CD14-positive monocyte (primary cell): Measurements from ENCODE around the gene RHOBTB1. TPM values are rescaled to one million over a fixed set of nuclear protein-coding genes. Genes with fewer than 3 reads are reported as not detected.
"Not testable (repeated sequence)": the region's sequence is repeated elsewhere in the genome, so short reads cannot be mapped to it uniquely, and the experiment has no call there.

ENCODE experiments used
- DNase-seq, 3 donors: peaks; one replicate each; pipeline ENCODE4 v3.0.0-alpha.2; 2011 to 2022
- H2AFZ ChIP-seq: 2 replicates; pipeline ENCODE4 v1.6.0; 2012; ENCODE audit warnings: mild to moderate bottlenecking, low read depth, low read length, inconsistent platforms; ENCODE audit not compliant: insufficient read depth, poor library complexity, severe bottlenecking
- H3K27ac ChIP-seq, 2 donors: 1 replicate in 1 of 2; 2 replicates in 1 of 2; pipeline ENCODE4 v1.5.1; 2012 to 2013; ENCODE audit warnings: low read length in 2 of 2, control low read depth in 1 of 2, inconsistent platforms in 1 of 2, low read depth in 1 of 2, mild to moderate bottlenecking in 1 of 2
- H3K27me3 ChIP-seq, 2 donors: one replicate each; pipeline versions ENCODE4 v1.6.0 to v1.6.1; 2011 to 2013; ENCODE audit warnings: low read length in 2 of 2; ENCODE audit not compliant: control insufficient read depth in 2 of 2, insufficient read depth in 2 of 2
- H3K36me3 ChIP-seq, 2 donors: replicated peaks in 1 of 2; 1 replicate in 1 of 2; 2 replicates in 1 of 2; pipeline versions ENCODE4 v1.5.1 to v1.6.1; 2012 to 2013; ENCODE audit warnings: low read length in 2 of 2, control low read depth in 1 of 2, inconsistent platforms in 1 of 2, mild to moderate bottlenecking in 1 of 2; ENCODE audit not compliant: insufficient read depth in 2 of 2, control insufficient read depth in 1 of 2
- H3K4me1 ChIP-seq, 2 donors: 1 replicate in 1 of 2; 2 replicates in 1 of 2; pipeline versions ENCODE4 v1.5.1 to v1.6.1; 2012 to 2013; ENCODE audit warnings: low read length in 2 of 2, control low read depth in 1 of 2, inconsistent platforms in 1 of 2, mild to moderate bottlenecking in 1 of 2, moderate library complexity in 1 of 2; ENCODE audit not compliant: insufficient read depth in 2 of 2, control insufficient read depth in 1 of 2
- H3K4me2 ChIP-seq: replicated peaks from 2 replicates; pipeline ENCODE3; 2012; ENCODE audit warnings: low read length, moderate library complexity, mild to moderate bottlenecking; ENCODE audit not compliant: poor library complexity, severe bottlenecking; ENCODE audit errors: extremely low read depth
- H3K4me3 ChIP-seq, 3 experiments: fragments of 200-600 bp in 1 of 3; sonication (generic) in 1 of 3; replicated peaks in 1 of 3; 1 replicate in 2 of 3; 2 replicates in 1 of 3; pipeline ENCODE4 v1.5.1; 2011 to 2013; ENCODE audit warnings: low read length in 3 of 3, mild to moderate bottlenecking in 3 of 3, control low read depth in 2 of 3, low read depth in 2 of 3, inconsistent platforms in 1 of 3, moderate library complexity in 1 of 3
- H3K79me2 ChIP-seq: 2 replicates; pipeline ENCODE4 v1.6.0; 2012; ENCODE audit warnings: mild to moderate bottlenecking, control low read depth, inconsistent platforms, low read length, moderate library complexity; ENCODE audit not compliant: insufficient read depth
- H3K9ac ChIP-seq: 2 replicates; pipeline ENCODE4 v1.6.0; 2017; ENCODE audit warnings: low read length, mild to moderate bottlenecking; ENCODE audit not compliant: insufficient read depth, poor library complexity, severe bottlenecking
- H3K9me3 ChIP-seq, 2 donors: replicated peaks in 1 of 2; 1 replicate in 1 of 2; 2 replicates in 1 of 2; pipeline versions ENCODE4 v1.5.1 to v1.6.1; 2012 to 2013; ENCODE audit warnings: low read length in 2 of 2, control low read depth in 1 of 2; ENCODE audit not compliant: control insufficient read depth in 1 of 2, insufficient read depth in 1 of 2
- H4K20me1 ChIP-seq: 2 replicates; pipeline ENCODE4 v1.6.0; 2012; ENCODE audit warnings: mild to moderate bottlenecking, low read length, control low read depth, moderate library complexity; ENCODE audit not compliant: insufficient read depth
- H3K27ac Mint-ChIP-seq, 7 donors: one replicate each; pipeline ENCODE4 v1.8.0; 2020; ENCODE audit warnings: mild to moderate bottlenecking in 7 of 7, mixed read lengths in 7 of 7, moderate library complexity in 6 of 7, inconsistent platforms in 2 of 7
- H3K27me3 Mint-ChIP-seq, 3 donors: one replicate each; pipeline ENCODE4 v1.8.0; 2021 to 2022; ENCODE audit warnings: low read depth in 3 of 3, mild to moderate bottlenecking in 3 of 3, mixed read lengths in 3 of 3, moderate library complexity in 3 of 3, inconsistent platforms in 1 of 3
- H3K36me3 Mint-ChIP-seq, 2 donors: one replicate each; pipeline ENCODE4 v1.8.0; 2020; ENCODE audit warnings: mixed read lengths in 2 of 2, inconsistent platforms in 1 of 2, mild to moderate bottlenecking in 1 of 2
- H3K4me1 Mint-ChIP-seq: one replicate; pipeline ENCODE4 v1.8.0; 2020; ENCODE audit warnings: mild to moderate bottlenecking, mixed read lengths
- H3K4me3 Mint-ChIP-seq, 2 donors: one replicate each; pipeline ENCODE4 v1.8.0; 2020; ENCODE audit warnings: mild to moderate bottlenecking in 2 of 2, mixed read lengths in 2 of 2, moderate library complexity in 1 of 2
- H3K9me3 Mint-ChIP-seq, 7 donors: one replicate each; pipeline ENCODE4 v1.8.0; 2020 to 2022; ENCODE audit warnings: mixed read lengths in 7 of 7, mild to moderate bottlenecking in 6 of 7, moderate library complexity in 6 of 7, inconsistent platforms in 2 of 7
- CTCF ChIP-seq: fragments of 200-600 bp; IDR thresholded peaks from one replicate; pipeline ENCODE4 v1.8.0; 2022; ENCODE audit warnings: antibody characterized with exemption, mild to moderate bottlenecking
- WGBS: methylation state at CpG from one replicate; pipeline ENCODE4 v1.1.5; 2013; ENCODE audit warnings: missing lambda C conversion rate; ENCODE audit not compliant: insufficient coverage; 5-methylcytosine and 5-hydroxymethylcytosine counted together
- intact Hi-C, 2 donors: fragments of 100-400 bp; cut with micrococcal nuclease; formaldehyde crosslinking; loops; one replicate each; pipeline versions ENCODE4 v1.15.0 to v1.15.1; 2023
- polyA plus RNA-seq, 3 donors: library from polyadenylated mRNA; depleted of rRNA in 1 of 3; unstranded in 2 of 3; stranded (reverse) in 1 of 3; fragments of 300-500 nt in 2 of 3; fragments of >200 nt in 1 of 3; fragmentation: Illumina TruSeq in 2 of 3; gene quantifications; 1 replicate in 2 of 3; 2 replicates in 1 of 3; pipeline ENCODE4 v1.2.3, GENCODE V29; 2012 to 2021

The RHOBTB1 gene
- polyA plus RNA-seq, 3 donors: 0.41 to 0.96 (median 0.62) TPM

GRCh38 chr10:60835049-60835448 is 108.9 kb downstream of the RHOBTB1 start:
- Mint-ChIP-seq H3K27me3 (peaks cover 0 to 1% (median 0%) of the 10 kb centered on the region in 3 donors), H3K27ac (no peak overlapping the region), H3K4me3 (no peak overlapping the region), H3K9me3 (peaks cover 0 to 3% (median 0%) of the 10 kb centered on the region in 7 donors), H3K36me3 (no peaks in the 10 kb centered on the region), H3K4me1 (no peaks in the 10 kb centered on the region)
- TF ChIP-seq CTCF: no peak
- Histone ChIP-seq H3K4me3 (no peak overlapping the region), H3K27ac (no peak overlapping the region), H3K9ac (no peak overlapping the region), H3K9me3 (no peaks in the 10 kb centered on the region), H4K20me1 (no peaks in the 10 kb centered on the region), H3K4me1 (no peaks in the 10 kb centered on the region), H3K79me2 (no peaks in the 10 kb centered on the region), H3K36me3 (no peaks in the 10 kb centered on the region), H3K4me2 (no peak overlapping the region), H2AFZ (no peak overlapping the region), H3K27me3 (no peaks in the 10 kb centered on the region)
- 100% methylated on average over 1 of the region's 2 CpGs for WGBS
- no peak for DNase-seq
- intact Hi-C loops: no loop called here

- H2AFZ ChIP-seq: no peak overlapping the region
- no peaks in the 10 kb centered on the region for H3K79me2 ChIP-seq
- Mint-ChIP-seq H3K4me1 (no peaks in the 10 kb centered on the region), H3K27ac (no peak overlapping the region), H3K27me3 (peaks cover 0 to 1% (median 0%) of the 10 kb centered on the region in 3 donors), H3K9me3 (peaks cover 0 to 3% (median 0%) of the 10 kb centered on the region in 7 donors), H3K4me3 (no peak overlapping the region), H3K36me3 (no peaks in the 10 kb centered on the region)
- intact Hi-C loops: no loop called here
- no peaks in the 10 kb centered on the region for H3K4me1 ChIP-seq
- no peak for DNase-seq
- no peak for TF ChIP-seq CTCF
- H3K4me3 ChIP-seq: no peak overlapping the region
- H3K36me3 ChIP-seq: no peaks in the 10 kb centered on the region
- H4K20me1 ChIP-seq: no peaks in the 10 kb centered on the region
- H3K27me3 ChIP-seq: no peaks in the 10 kb centered on the region
- no peak overlapping the region for H3K27ac ChIP-seq
- H3K9ac ChIP-seq: no peak overlapping the region
- H3K9me3 ChIP-seq: no peaks in the 10 kb centered on the region
- H3K4me2 ChIP-seq: no peak overlapping the region
Observed at GRCh38 chr10:60834401-60834800, 109.6 kb downstream of the RHOBTB1 start.

GRCh38 chr10:60832136-60832535 is 111.8 kb downstream of the RHOBTB1 start:
- WGBS: 95% methylated on average over 4 of the region's 4 CpGs
- H3K27ac Mint-ChIP-seq, H3K36me3 ChIP-seq, H4K20me1 ChIP-seq, H3K4me1 ChIP-seq, H3K9me3 Mint-ChIP-seq, H3K9ac ChIP-seq, H3K79me2 ChIP-seq, H3K27ac ChIP-seq, H3K36me3 Mint-ChIP-seq, H3K9me3 ChIP-seq, intact Hi-C loops, H3K4me3 ChIP-seq, H3K27me3 Mint-ChIP-seq, H3K4me1 Mint-ChIP-seq, H3K27me3 ChIP-seq, H3K4me3 Mint-ChIP-seq, DNase-seq, H2AFZ ChIP-seq, H3K4me2 ChIP-seq: not testable (repeated sequence)
